PC-9 (cell line): ENCODE measurements around the gene LAMC2.

Source experiments
- CTCF ChIP-seq: fragments of 200-600 bp; sonication (generic); conservative IDR thresholded peaks from 2 replicates; pipeline ENCODE4 v1.6.1; 2017; ENCODE audit warnings: mixed run types, antibody characterized with exemption, mild to moderate bottlenecking, moderate library complexity
- EZH2 ChIP-seq: fragments of 200-600 bp; sonication (generic); IDR thresholded peaks from 2 replicates; pipeline ENCODE4 v1.8.0; 2017; ENCODE audit warnings: antibody characterized with exemption, low read depth

DNA sequence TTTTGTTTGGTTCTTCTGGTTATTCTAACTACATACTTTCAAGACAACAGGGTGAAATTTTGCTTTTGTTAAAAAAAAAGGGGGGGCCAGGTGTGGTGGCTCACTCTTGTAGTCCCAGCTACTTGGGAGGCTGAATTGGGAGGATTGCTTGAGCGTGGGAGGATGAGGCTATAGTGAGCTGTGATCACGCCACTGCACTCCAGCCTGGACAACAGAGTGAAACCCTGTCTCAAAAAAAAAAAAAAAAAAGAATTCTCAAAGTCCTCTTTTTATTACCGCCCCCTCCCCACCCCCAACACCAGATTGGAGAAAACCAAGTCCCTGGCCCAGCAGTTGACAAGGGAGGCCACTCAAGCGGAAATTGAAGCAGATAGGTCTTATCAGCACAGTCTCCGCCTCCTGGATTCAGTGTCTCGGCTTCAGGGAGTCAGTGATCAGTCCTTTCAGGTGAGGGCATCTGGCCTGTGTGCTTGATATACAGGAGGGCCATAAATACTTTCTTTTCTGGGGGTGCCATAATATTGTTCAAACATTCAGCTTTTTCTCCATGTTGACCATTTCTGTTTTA, 50.2 kb downstream of the LAMC2 start:
- TF ChIP-seq CTCF: no peak
- no peak for TF ChIP-seq EZH2
